Stromal cell of bone marrow (primary cell): ENCODE measurements around the gene MAP1B.

Experiments
- DNase-seq: peaks from one replicate; pipeline ENCODE4 v3.0.0-alpha.2; 2012; ENCODE audit warnings: low read depth

Gene MAP1B

GRCh38 chr5:72096602-72097188 lies 10.6 kb upstream of the MAP1B start:
- no peak for DNase-seq

- no peak for DNase-seq
Observed at GRCh38 chr5:72101828-72102227, 5.4 kb upstream of the MAP1B start.

- no peak for DNase-seq
Observed at GRCh38 chr5:72106817-72107130, 501 bp upstream of the MAP1B start.

GRCh38 chr5:72107901-72108201 lies 576 bp downstream of the MAP1B start:
- DNase-seq, result no peak

- DNase-seq, result peak; percentile 54
Observed at GRCh38 chr5:72108202-72109061, 1.2 kb downstream of the MAP1B start.

GRCh38 chr5:72109062-72109411 lies 1.8 kb downstream of the MAP1B start:
- DNase-seq, result no peak

GRCh38 chr5:72109625-72110024 lies 2.4 kb downstream of the MAP1B start:
- no peak for DNase-seq

GRCh38 chr5:72110394-72111013 lies 3.2 kb downstream of the MAP1B start:
- DNase-seq, result no peak

GRCh38 chr5:72112389-72112788 lies 5.1 kb downstream of the MAP1B start:
- no peak for DNase-seq

GRCh38 chr5:72114629-72115028 lies 7.4 kb downstream of the MAP1B start:
- no peak for DNase-seq

GRCh38 chr5:72115296-72115695 lies 8.0 kb downstream of the MAP1B start:
- no peak for DNase-seq

GRCh38 chr5:72117307-72117706 lies 10.0 kb downstream of the MAP1B start:
- no peak for DNase-seq

- DNase-seq, result no peak
Observed at GRCh38 chr5:72121052-72121779, 13.9 kb downstream of the MAP1B start.

GRCh38 chr5:72121780-72122445 lies 14.6 kb downstream of the MAP1B start:
- DNase-seq, result no peak

- DNase-seq, result no peak
Observed at GRCh38 chr5:72122602-72123001, 15.3 kb downstream of the MAP1B start.

GRCh38 chr5:72123764-72124376 lies 16.6 kb downstream of the MAP1B start:
- DNase-seq, result no peak

GRCh38 chr5:72125271-72125940 lies 18.1 kb downstream of the MAP1B start:
- DNase-seq, result no peak

GRCh38 chr5:72125941-72126620 lies 18.8 kb downstream of the MAP1B start:
- no peak for DNase-seq

GRCh38 chr5:72126796-72127195 lies 19.5 kb downstream of the MAP1B start:
- no peak for DNase-seq

GRCh38 chr5:72129725-72130124 lies 22.4 kb downstream of the MAP1B start:
- DNase-seq, result no peak

GRCh38 chr5:72130351-72130761 lies 23.1 kb downstream of the MAP1B start:
- no peak for DNase-seq
